ENCODE results near the gene CCNL1.

DNA sequence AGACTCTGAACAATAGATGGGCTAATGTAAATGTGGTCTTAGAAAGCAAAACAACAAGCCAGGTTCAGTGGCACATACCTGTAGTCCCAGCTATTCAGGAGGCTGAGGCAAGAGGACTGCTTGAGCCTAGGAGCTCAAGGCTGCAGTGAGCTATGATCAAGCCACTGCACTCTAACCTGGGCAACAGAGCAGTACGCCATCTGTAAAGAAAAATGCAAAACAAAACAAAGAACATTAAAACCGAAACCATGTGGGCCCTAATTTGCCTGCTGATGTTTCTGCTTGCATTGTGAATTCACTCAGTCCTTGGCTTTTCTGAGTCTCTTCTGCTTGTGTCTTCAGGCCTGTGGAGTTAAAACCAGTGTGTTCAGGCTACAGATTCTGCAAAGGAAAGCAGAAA is 56.7 kb downstream of the CCNL1 start:
- TF ChIP-seq, protein P1, sequence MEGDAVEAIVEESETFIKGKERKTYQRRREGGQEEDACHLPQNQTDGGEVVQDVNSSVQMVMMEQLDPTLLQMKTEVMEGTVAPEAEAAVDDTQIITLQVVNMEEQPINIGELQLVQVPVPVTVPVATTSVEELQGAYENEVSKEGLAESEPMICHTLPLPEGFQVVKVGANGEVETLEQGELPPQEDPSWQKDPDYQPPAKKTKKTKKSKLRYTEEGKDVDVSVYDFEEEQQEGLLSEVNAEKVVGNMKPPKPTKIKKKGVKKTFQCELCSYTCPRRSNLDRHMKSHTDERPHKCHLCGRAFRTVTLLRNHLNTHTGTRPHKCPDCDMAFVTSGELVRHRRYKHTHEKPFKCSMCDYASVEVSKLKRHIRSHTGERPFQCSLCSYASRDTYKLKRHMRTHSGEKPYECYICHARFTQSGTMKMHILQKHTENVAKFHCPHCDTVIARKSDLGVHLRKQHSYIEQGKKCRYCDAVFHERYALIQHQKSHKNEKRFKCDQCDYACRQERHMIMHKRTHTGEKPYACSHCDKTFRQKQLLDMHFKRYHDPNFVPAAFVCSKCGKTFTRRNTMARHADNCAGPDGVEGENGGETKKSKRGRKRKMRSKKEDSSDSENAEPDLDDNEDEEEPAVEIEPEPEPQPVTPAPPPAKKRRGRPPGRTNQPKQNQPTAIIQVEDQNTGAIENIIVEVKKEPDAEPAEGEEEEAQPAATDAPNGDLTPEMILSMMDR (IDR thresholded peaks at IDR 0.05; ENCODE audit: insufficient read depth, low read length), result no peak
- TF ChIP-seq POLR2AphosphoS5 (IDR thresholded peaks at IDR 0.05; ENCODE audit: low read depth), result no peak
- TF ChIP-seq, protein P2, sequence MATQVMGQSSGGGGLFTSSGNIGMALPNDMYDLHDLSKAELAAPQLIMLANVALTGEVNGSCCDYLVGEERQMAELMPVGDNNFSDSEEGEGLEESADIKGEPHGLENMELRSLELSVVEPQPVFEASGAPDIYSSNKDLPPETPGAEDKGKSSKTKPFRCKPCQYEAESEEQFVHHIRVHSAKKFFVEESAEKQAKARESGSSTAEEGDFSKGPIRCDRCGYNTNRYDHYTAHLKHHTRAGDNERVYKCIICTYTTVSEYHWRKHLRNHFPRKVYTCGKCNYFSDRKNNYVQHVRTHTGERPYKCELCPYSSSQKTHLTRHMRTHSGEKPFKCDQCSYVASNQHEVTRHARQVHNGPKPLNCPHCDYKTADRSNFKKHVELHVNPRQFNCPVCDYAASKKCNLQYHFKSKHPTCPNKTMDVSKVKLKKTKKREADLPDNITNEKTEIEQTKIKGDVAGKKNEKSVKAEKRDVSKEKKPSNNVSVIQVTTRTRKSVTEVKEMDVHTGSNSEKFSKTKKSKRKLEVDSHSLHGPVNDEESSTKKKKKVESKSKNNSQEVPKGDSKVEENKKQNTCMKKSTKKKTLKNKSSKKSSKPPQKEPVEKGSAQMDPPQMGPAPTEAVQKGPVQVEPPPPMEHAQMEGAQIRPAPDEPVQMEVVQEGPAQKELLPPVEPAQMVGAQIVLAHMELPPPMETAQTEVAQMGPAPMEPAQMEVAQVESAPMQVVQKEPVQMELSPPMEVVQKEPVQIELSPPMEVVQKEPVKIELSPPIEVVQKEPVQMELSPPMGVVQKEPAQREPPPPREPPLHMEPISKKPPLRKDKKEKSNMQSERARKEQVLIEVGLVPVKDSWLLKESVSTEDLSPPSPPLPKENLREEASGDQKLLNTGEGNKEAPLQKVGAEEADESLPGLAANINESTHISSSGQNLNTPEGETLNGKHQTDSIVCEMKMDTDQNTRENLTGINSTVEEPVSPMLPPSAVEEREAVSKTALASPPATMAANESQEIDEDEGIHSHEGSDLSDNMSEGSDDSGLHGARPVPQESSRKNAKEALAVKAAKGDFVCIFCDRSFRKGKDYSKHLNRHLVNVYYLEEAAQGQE (IDR thresholded peaks at IDR 0.05; ENCODE audit: insufficient replicate concordance, low read depth), result no peak
